Measurements from ENCODE around the gene ARHGAP31.

The ARHGAP31 gene

DNA sequence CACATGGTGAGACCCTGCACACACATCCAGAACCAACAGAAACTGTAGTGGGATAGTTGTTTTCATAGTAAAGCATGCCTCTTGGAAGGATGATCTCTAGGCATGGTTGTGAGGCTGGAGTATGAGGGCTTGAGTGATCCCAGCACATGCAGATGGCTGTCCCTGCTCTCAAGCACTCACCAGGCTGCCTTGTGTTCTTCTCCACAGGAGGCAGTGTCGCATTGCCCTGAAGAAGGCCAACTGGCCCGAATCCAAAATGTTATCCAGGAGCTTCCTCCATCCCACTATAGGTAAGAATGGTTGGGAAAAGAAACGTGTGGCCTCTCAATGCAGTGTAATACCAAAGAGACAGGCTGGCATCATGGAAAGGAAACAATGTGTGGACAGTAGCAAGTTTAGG, 86.5 kb downstream of the ARHGAP31 start:
- Histone ChIP-seq H3K27ac (replicated peaks) (no peak overlapping the region), H3K4me3 (replicated peaks; ENCODE audit: insufficient read depth, low read length) (no peak overlapping the region), H3K27me3 (ENCODE audit: insufficient read depth, poor library complexity, severe bottlenecking) (no peaks in the 10 kb centered on the region)
- no peak for TF ChIP-seq GABPA (IDR thresholded peaks at IDR 0.05; ENCODE audit: low read depth)
- TF ChIP-seq REST (IDR thresholded peaks at IDR 0.05; ENCODE audit: insufficient replicate concordance, low read depth), result no peak
- no peak for TF ChIP-seq POLR2AphosphoS5 (IDR thresholded peaks at IDR 0.05; ENCODE audit: low read depth)
- no peak for TF ChIP-seq SPI1 (IDR thresholded peaks at IDR 0.05; ENCODE audit: borderline replicate concordance, low read depth)
- TF ChIP-seq, protein P1, sequence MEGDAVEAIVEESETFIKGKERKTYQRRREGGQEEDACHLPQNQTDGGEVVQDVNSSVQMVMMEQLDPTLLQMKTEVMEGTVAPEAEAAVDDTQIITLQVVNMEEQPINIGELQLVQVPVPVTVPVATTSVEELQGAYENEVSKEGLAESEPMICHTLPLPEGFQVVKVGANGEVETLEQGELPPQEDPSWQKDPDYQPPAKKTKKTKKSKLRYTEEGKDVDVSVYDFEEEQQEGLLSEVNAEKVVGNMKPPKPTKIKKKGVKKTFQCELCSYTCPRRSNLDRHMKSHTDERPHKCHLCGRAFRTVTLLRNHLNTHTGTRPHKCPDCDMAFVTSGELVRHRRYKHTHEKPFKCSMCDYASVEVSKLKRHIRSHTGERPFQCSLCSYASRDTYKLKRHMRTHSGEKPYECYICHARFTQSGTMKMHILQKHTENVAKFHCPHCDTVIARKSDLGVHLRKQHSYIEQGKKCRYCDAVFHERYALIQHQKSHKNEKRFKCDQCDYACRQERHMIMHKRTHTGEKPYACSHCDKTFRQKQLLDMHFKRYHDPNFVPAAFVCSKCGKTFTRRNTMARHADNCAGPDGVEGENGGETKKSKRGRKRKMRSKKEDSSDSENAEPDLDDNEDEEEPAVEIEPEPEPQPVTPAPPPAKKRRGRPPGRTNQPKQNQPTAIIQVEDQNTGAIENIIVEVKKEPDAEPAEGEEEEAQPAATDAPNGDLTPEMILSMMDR (IDR thresholded peaks at IDR 0.05; ENCODE audit: insufficient read depth, low read length), result no peak
- DNase-seq (ENCODE audit: low read depth in 1 of 2, low spot score in 1 of 2), result no peak

DNA sequence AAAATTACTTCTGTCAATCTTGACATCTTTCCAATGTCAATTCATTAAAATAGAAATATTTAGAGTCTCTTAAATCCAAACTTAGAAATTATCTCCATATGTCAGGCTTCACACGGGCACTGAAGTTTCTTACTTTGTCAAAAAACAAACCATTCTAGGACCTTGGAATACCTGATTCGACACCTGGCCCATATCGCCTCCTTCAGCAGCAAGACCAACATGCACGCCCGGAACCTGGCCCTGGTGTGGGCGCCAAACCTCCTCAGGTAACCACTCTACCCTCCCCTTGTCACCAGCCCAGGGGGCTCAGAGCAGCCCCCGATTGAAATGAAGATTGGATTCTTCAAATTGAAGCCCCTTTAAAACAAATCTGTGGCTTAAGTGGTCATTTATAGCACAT, 88.0 kb downstream of the ARHGAP31 start:
- no peak overlapping the region for H3K4me3 ChIP-seq (replicated peaks; ENCODE audit: insufficient read depth, low read length)
- no peaks in the 10 kb centered on the region for H3K27me3 ChIP-seq (ENCODE audit: insufficient read depth, poor library complexity, severe bottlenecking)
- DNase-seq (ENCODE audit: low read depth in 1 of 2, low spot score in 1 of 2), result no peak
- H3K27ac ChIP-seq (replicated peaks), result no peak overlapping the region
- TF ChIP-seq SPI1 (IDR thresholded peaks at IDR 0.05; ENCODE audit: borderline replicate concordance, low read depth), result no peak
- TF ChIP-seq REST (IDR thresholded peaks at IDR 0.05; ENCODE audit: insufficient replicate concordance, low read depth), result no peak
- TF ChIP-seq, protein P1 (IDR thresholded peaks at IDR 0.05; ENCODE audit: insufficient read depth, low read length), result no peak
- no peak for TF ChIP-seq POLR2AphosphoS5 (IDR thresholded peaks at IDR 0.05; ENCODE audit: low read depth)
- TF ChIP-seq GABPA (IDR thresholded peaks at IDR 0.05; ENCODE audit: low read depth), result no peak

- TF ChIP-seq GABPA (IDR thresholded peaks at IDR 0.05; ENCODE audit: low read depth) (no peak), SPI1 (IDR thresholded peaks at IDR 0.05; ENCODE audit: borderline replicate concordance, low read depth) (no peak), POLR2AphosphoS5 (IDR thresholded peaks at IDR 0.05; ENCODE audit: low read depth) (no peak), REST (IDR thresholded peaks at IDR 0.05; ENCODE audit: insufficient replicate concordance, low read depth) (no peak)
- TF ChIP-seq, protein P1 (IDR thresholded peaks at IDR 0.05; ENCODE audit: insufficient read depth, low read length), result no peak
- no peak for DNase-seq (ENCODE audit: low read depth in 1 of 2, low spot score in 1 of 2)
- H3K27ac ChIP-seq (replicated peaks), result no peak overlapping the region
- no peak overlapping the region for H3K4me3 ChIP-seq (replicated peaks; ENCODE audit: insufficient read depth, low read length)
- H3K27me3 ChIP-seq (ENCODE audit: insufficient read depth, poor library complexity, severe bottlenecking), result no peaks in the 10 kb centered on the region
Observed at GRCh38 chr3:119388577-119388976, 94.4 kb downstream of the ARHGAP31 start.
